Endometrial microvascular endothelial cells (primary cell): ENCODE results near the gene RBM7. TPM values are rescaled to one million over a fixed set of nuclear protein-coding genes. Genes with fewer than 3 reads are reported as not detected.

Experiments used
- in situ Hi-C: cut with HindIII; loops from 2 replicates; pipeline ENCODE4 v1.10.0; 2017; ENCODE audit warnings: low sequenced_read_pairs, low pct_unique_long_range_greater_than_20kb; ENCODE audit errors: inconsistent ontology term
- total RNA-seq: library from RNA; depleted of rRNA; stranded (reverse); fragments of >200 nt; gene quantifications from one replicate; pipeline ENCODE4 v1.2.3, GENCODE V29; 2015; ENCODE audit errors: inconsistent ontology term

Gene RBM7
- total RNA-seq, 1 donor from 2014 or later = 26.5 TPM

- in situ Hi-C loops = no loop called here
These were observed 40.7 kb downstream of the RBM7 start for GRCh38 chr11:114440971-114441763.

GRCh38 chr11:114441921-114442320 is 41.5 kb downstream of the RBM7 start:
- in situ Hi-C loops = no loop called here

- in situ Hi-C loops = no loop called here
These were observed 42.1 kb downstream of the RBM7 start for GRCh38 chr11:114442536-114442935.

GRCh38 chr11:114447444-114447843 is 47.0 kb downstream of the RBM7 start:
- in situ Hi-C loops = no loop called here

GRCh38 chr11:114447892-114448291 is 47.4 kb downstream of the RBM7 start:
- in situ Hi-C loops = no loop called here

- in situ Hi-C loops = no loop called here
These were observed 48.5 kb downstream of the RBM7 start for GRCh38 chr11:114448749-114449482.

- in situ Hi-C loops = no loop called here
These were observed 49.4 kb downstream of the RBM7 start for GRCh38 chr11:114449845-114450244.

- in situ Hi-C loops = no loop called here
These were observed 51.9 kb downstream of the RBM7 start for GRCh38 chr11:114452399-114452798.

Other genes with a start within 250 kb of the RBM7 start
- 294 TPM for gene NNMT, start 104.3 kb upstream of the RBM7 start, total RNA-seq
- 3.8 TPM for gene C11orf71, start 155 bp upstream of the RBM7 start, total RNA-seq
- gene REXO2, start 38.8 kb downstream of the RBM7 start, total RNA-seq = 161 TPM
- not detected for gene NXPE1, start 159.2 kb downstream of the RBM7 start, total RNA-seq
- gene NXPE4, start 195.1 kb downstream of the RBM7 start, total RNA-seq = not detected